OCI-LY1 (cell line): Measurements from ENCODE around the gene LTO1.

Experiments
- H2AFZ ChIP-seq: fragments of 200-600 bp; sonication (generic), shearing (Covaris generic); 2 replicates; pipeline ENCODE4 v1.6.0; 2014; ENCODE audit warnings: antibody characterized with exemption, mild to moderate bottlenecking, low read length
- H3F3A ChIP-seq: fragments of 200-600 bp; sonication (generic), shearing (Covaris generic); 2 replicates; pipeline ENCODE4 v1.6.0; 2014; ENCODE audit warnings: mild to moderate bottlenecking, antibody characterized with exemption, low read length, moderate library complexity; ENCODE audit not compliant: insufficient read depth
- H3K27ac ChIP-seq: fragments of 200-600 bp; sonication (generic); 2 replicates; pipeline ENCODE4 v1.5.1; 2014; ENCODE audit warnings: low read length, mixed run types, mild to moderate bottlenecking, low read depth; ENCODE audit not compliant: poor library complexity, severe bottlenecking
- H3K27me3 ChIP-seq: fragments of 200-600 bp; sonication (generic); 2 replicates; pipeline ENCODE4 v1.6.0; 2014; ENCODE audit warnings: antibody characterized with exemption, mild to moderate bottlenecking, low read length, moderate library complexity; ENCODE audit not compliant: insufficient read depth
- H3K36me3 ChIP-seq: fragments of 200-600 bp; sonication (generic); 2 replicates; pipeline ENCODE4 v1.6.1; 2014; ENCODE audit warnings: mild to moderate bottlenecking, antibody characterized with exemption, low read length, moderate library complexity, mixed read lengths; ENCODE audit not compliant: insufficient read depth
- H3K4me1 ChIP-seq: fragments of 200-600 bp; sonication (generic); 2 replicates; pipeline ENCODE4 v1.5.1; 2014; ENCODE audit warnings: mild to moderate bottlenecking, low read length, moderate library complexity; ENCODE audit not compliant: insufficient read depth, severe bottlenecking
- H3K4me2 ChIP-seq: fragments of 200-600 bp; sonication (generic), shearing (Covaris generic); 2 replicates; pipeline ENCODE4 v1.6.1; 2014; ENCODE audit warnings: low read length
- H3K4me3 ChIP-seq: fragments of 200-600 bp; sonication (generic); 2 replicates; pipeline ENCODE4 v1.5.1; 2014; ENCODE audit warnings: low read length, low read depth, mild to moderate bottlenecking, mixed read lengths; ENCODE audit not compliant: poor library complexity, severe bottlenecking
- H3K79me2 ChIP-seq: fragments of 200-600 bp; shearing (Covaris generic); 2 replicates; pipeline ENCODE4 v1.6.1; 2016; ENCODE audit warnings: mixed run types, low read length, mixed read lengths; ENCODE audit not compliant: insufficient read depth
- H3K9ac ChIP-seq: fragments of 200-600 bp; sonication (generic), shearing (Covaris generic); 2 replicates; pipeline ENCODE4 v1.6.1; 2014; ENCODE audit warnings: mild to moderate bottlenecking, low read length, mixed read lengths
- H3K9me2 ChIP-seq: fragments of 200-600 bp; sonication (generic), shearing (Covaris generic); 2 replicates; pipeline ENCODE4 v1.6.1; 2014; ENCODE audit warnings: low read depth, mild to moderate bottlenecking, low read length, mixed read lengths
- H3K9me3 ChIP-seq: fragments of 200-600 bp; shearing (Covaris generic); 2 replicates; pipeline ENCODE4 v1.6.1; 2014; ENCODE audit warnings: low read length, mixed read lengths
- H4K20me1 ChIP-seq: fragments of 200-600 bp; sonication (generic), shearing (Covaris generic); 2 replicates; pipeline ENCODE4 v1.6.0; 2016; ENCODE audit warnings: mild to moderate bottlenecking, low read length; ENCODE audit not compliant: insufficient read depth
- EZH2 ChIP-seq: fragments of 200-600 bp; sonication (generic), shearing (Covaris generic); IDR thresholded peaks from 2 replicates; pipeline ENCODE4 v1.8.0; 2017; ENCODE audit warnings: borderline replicate concordance, mixed run types, mild to moderate bottlenecking, antibody characterized with exemption, low read length, moderate library complexity, mixed read lengths
- TF ChIP-seq, protein P1 (sequence below): fragments of 200-600 bp; sonication (generic), shearing (Covaris generic); IDR thresholded peaks from 2 replicates; pipeline ENCODE4 v1.5.1; 2017; ENCODE audit warnings: mild to moderate bottlenecking, antibody characterized with exemption, low read length, moderate library complexity, mixed read lengths

Gene LTO1

DNA sequence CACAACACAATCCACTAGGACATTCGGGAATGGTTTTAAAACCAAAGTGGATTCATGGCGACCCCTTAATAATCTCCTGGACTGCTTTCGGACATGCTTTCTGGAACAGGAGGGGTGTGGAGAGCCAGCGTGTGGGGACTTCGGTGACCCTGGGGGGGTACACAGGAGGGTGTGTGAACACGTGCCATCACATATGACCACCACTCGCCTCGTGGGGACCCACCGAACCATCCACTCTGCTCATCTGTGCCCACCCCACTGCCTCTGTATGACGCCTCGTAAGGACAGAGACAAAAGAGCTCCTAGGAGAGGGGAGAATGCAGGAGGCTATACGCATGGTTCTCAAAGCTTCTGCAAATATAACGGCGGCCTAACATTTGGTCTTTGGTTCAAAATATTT is 8.9 kb downstream of the LTO1 start:
- no peak overlapping the region for H3K4me2 ChIP-seq
- H3K36me3 ChIP-seq, result no peaks in the 10 kb centered on the region
- H3K27ac ChIP-seq, result no peak overlapping the region
- H3K79me2 ChIP-seq, result no peaks in the 10 kb centered on the region
- no peak overlapping the region for H3K4me3 ChIP-seq
- no peaks in the 10 kb centered on the region for H3K4me1 ChIP-seq
- H3K9me3 ChIP-seq, result no peaks in the 10 kb centered on the region
- no peaks in the 10 kb centered on the region for H4K20me1 ChIP-seq
- no peaks in the 10 kb centered on the region for H3K9me2 ChIP-seq
- H3K9ac ChIP-seq, result no peak overlapping the region
- no peaks in the 10 kb centered on the region for H3F3A ChIP-seq
- H3K27me3 ChIP-seq, result no peaks in the 10 kb centered on the region
- H2AFZ ChIP-seq, result no peak overlapping the region
- no peak for TF ChIP-seq EZH2
- TF ChIP-seq, protein P1, sequence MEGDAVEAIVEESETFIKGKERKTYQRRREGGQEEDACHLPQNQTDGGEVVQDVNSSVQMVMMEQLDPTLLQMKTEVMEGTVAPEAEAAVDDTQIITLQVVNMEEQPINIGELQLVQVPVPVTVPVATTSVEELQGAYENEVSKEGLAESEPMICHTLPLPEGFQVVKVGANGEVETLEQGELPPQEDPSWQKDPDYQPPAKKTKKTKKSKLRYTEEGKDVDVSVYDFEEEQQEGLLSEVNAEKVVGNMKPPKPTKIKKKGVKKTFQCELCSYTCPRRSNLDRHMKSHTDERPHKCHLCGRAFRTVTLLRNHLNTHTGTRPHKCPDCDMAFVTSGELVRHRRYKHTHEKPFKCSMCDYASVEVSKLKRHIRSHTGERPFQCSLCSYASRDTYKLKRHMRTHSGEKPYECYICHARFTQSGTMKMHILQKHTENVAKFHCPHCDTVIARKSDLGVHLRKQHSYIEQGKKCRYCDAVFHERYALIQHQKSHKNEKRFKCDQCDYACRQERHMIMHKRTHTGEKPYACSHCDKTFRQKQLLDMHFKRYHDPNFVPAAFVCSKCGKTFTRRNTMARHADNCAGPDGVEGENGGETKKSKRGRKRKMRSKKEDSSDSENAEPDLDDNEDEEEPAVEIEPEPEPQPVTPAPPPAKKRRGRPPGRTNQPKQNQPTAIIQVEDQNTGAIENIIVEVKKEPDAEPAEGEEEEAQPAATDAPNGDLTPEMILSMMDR, result no peak

DNA sequence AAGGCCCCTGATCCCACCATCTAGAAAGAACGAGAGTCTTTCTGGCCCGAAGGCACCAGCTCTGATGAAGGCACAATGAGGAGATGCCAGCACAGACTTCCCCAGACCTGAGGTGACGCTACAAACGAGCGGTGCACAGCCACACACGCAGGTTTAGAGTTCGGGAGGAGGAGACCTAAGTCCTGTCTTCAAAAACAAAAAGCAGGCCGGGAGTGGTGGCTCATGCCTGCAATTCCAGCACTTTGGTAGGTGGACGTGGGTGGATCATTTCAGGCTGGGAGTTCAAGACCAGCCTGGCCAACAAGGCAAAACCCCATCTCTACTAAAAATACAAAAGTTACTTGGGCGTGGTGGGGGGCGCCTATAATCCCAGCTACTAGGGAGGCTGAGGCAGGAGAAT is 9.5 kb downstream of the LTO1 start:
- Histone ChIP-seq H3K4me2 (no peak overlapping the region), H3K4me3 (no peak overlapping the region), H3K4me1 (no peaks in the 10 kb centered on the region), H3K36me3 (no peaks in the 10 kb centered on the region), H3K27me3 (no peaks in the 10 kb centered on the region), H3K79me2 (no peaks in the 10 kb centered on the region), H3K9me2 (no peaks in the 10 kb centered on the region), H3F3A (no peaks in the 10 kb centered on the region), H4K20me1 (no peaks in the 10 kb centered on the region), H3K9me3 (no peaks in the 10 kb centered on the region), H3K9ac (no peak overlapping the region), H3K27ac (no peak overlapping the region), H2AFZ (no peak overlapping the region)
- TF ChIP-seq EZH2, result no peak
- TF ChIP-seq, protein P1, result no peak

DNA sequence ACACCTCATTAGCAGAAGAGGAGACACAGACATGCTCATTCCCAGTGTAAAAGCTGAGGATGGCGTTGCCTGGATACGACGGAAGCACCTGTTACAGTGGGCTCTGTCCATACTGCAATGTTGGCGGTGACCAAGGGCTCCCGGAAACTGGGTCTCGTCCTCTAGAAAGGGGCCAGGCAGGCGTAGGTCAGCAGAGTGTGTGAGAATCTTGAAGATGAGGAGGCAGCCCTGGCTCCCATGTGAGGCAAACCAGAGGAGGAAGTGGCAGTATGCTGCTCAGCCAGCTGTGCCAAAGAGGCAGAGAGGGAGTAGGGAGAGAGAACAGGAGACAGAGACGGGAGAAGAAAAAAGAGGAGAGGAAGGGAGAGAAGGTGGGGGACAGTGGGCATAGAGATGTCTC is 10.3 kb downstream of the LTO1 start:
- no peaks in the 10 kb centered on the region for H3K27me3 ChIP-seq
- H3K9me2 ChIP-seq, result no peaks in the 10 kb centered on the region
- no peaks in the 10 kb centered on the region for H3F3A ChIP-seq
- no peak overlapping the region for H3K4me3 ChIP-seq
- H3K4me1 ChIP-seq, result no peaks in the 10 kb centered on the region
- no peak overlapping the region for H2AFZ ChIP-seq
- H3K9me3 ChIP-seq, result no peaks in the 10 kb centered on the region
- TF ChIP-seq, protein P1, result no peak
- TF ChIP-seq EZH2, result no peak
- no peak overlapping the region for H3K4me2 ChIP-seq
- no peaks in the 10 kb centered on the region for H3K36me3 ChIP-seq
- H3K79me2 ChIP-seq, result no peaks in the 10 kb centered on the region
- H3K9ac ChIP-seq, result no peak overlapping the region
- no peak overlapping the region for H3K27ac ChIP-seq
- no peaks in the 10 kb centered on the region for H4K20me1 ChIP-seq
